Measurements from ENCODE around the gene POFUT2.

DNA sequence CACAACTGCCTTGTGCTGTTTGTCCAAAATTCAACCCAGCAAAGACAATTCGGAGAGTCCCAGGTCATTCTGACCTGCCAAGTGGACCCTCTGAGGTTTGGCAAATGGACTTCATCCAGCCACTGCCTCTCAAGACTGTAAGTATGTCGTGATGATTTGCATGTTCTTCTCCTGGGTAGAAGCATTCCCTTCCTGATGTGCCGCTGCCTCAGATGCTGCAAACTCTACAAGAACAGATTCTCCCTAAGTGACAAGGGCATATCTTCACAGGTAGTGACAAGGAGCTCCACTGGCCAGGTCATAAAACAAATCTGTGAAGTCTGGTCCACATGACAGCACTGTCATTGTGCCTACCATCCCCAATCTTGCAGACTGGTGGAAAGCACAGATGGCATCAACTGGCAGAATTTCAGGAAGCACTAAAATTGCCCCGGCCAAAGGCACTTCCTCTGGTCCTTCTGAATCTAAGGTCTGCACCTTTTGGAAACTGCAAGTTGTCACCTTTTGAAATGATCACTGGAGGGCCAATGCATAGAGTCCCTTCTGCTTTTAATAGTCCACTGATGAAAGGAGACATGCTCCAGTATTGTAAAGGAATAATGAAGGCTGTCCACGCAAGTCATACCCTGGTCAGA lies 27.4 kb downstream of the POFUT2 start:
- TF ChIP-seq TCF12 (IDR thresholded peaks at IDR 0.05; ENCODE audit: low read depth) (no peak), YY1 (IDR thresholded peaks at IDR 0.05; ENCODE audit: low read depth) (no peak), CEBPB (IDR thresholded peaks at IDR 0.05) (no peak), FOXM1 (IDR thresholded peaks at IDR 0.05; ENCODE audit: borderline replicate concordance, low read depth) (no peak), CREB1 (IDR thresholded peaks at IDR 0.05; ENCODE audit: low read depth) (no peak), EP300 (IDR thresholded peaks at IDR 0.05; ENCODE audit: borderline replicate concordance) (no peak), TAF1 (IDR thresholded peaks at IDR 0.05; ENCODE audit: low read depth) (no peak), RAD21 (IDR thresholded peaks at IDR 0.05; ENCODE audit: low read depth) (no peak)
- TF ChIP-seq, protein P1, sequence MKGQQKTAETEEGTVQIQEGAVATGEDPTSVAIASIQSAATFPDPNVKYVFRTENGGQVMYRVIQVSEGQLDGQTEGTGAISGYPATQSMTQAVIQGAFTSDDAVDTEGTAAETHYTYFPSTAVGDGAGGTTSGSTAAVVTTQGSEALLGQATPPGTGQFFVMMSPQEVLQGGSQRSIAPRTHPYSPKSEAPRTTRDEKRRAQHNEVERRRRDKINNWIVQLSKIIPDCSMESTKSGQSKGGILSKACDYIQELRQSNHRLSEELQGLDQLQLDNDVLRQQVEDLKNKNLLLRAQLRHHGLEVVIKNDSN (IDR thresholded peaks at IDR 0.05) = no peak
- TF ChIP-seq, protein P2, sequence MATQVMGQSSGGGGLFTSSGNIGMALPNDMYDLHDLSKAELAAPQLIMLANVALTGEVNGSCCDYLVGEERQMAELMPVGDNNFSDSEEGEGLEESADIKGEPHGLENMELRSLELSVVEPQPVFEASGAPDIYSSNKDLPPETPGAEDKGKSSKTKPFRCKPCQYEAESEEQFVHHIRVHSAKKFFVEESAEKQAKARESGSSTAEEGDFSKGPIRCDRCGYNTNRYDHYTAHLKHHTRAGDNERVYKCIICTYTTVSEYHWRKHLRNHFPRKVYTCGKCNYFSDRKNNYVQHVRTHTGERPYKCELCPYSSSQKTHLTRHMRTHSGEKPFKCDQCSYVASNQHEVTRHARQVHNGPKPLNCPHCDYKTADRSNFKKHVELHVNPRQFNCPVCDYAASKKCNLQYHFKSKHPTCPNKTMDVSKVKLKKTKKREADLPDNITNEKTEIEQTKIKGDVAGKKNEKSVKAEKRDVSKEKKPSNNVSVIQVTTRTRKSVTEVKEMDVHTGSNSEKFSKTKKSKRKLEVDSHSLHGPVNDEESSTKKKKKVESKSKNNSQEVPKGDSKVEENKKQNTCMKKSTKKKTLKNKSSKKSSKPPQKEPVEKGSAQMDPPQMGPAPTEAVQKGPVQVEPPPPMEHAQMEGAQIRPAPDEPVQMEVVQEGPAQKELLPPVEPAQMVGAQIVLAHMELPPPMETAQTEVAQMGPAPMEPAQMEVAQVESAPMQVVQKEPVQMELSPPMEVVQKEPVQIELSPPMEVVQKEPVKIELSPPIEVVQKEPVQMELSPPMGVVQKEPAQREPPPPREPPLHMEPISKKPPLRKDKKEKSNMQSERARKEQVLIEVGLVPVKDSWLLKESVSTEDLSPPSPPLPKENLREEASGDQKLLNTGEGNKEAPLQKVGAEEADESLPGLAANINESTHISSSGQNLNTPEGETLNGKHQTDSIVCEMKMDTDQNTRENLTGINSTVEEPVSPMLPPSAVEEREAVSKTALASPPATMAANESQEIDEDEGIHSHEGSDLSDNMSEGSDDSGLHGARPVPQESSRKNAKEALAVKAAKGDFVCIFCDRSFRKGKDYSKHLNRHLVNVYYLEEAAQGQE (IDR thresholded peaks at IDR 0.05; ENCODE audit: low read depth) = no peak
- TF ChIP-seq, protein P3, sequence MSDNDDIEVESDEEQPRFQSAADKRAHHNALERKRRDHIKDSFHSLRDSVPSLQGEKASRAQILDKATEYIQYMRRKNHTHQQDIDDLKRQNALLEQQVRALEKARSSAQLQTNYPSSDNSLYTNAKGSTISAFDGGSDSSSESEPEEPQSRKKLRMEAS (IDR thresholded peaks at IDR 0.05) = no peak

Measured in Ishikawa (cell line).